HG02763 (cell line): ENCODE measurements around the gene DIDO1.

Source experiments
- ATAC-seq: cut with Tn5 transposase; IDR thresholded peaks from one replicate; pipeline ENCODE4 v1.9.1; 2021; ENCODE audit warnings: mild to moderate bottlenecking, moderate library complexity; ENCODE audit not compliant: unreplicated experiment

DIDO1 gene

DNA sequence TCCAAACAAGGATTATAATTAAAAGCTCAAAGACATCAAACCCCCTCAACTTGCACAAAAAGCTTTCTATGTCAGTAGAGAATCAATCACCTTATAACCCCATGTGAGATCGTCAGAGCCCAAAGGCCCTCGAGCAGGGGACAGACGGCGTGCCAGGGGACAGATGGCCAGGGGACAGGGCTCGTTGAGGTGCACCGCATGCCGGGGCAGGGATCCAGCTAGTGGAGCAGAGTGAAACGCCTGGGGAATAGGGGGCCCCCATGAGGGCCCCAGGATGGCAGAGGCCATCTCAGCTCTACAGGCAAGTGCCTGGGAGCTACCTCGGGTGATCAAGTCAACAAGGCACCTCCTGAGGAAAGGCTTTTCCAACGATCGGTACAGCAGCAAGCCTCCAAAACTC is 28.6 kb downstream of the DIDO1 start:
- no peak for ATAC-seq

DNA sequence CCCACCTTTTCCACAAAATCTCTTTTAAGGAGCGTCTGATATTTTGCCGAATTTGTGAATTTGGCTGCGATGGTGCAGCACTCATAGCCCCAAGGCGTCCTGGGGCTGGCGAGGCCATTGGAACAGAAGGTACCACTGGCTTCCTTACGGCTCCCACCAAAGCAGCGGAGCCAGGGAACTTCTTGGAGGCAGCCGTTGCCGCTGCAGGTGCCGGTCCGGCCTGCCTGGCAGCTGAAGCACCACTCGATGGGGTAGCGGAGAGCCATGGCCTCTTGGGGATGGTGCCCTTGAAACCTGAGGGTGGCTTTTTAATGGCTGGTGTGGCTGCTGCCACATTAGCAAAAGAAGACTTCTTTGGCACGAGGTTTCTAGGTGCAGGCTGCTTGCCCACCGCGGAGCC is 29.8 kb downstream of the DIDO1 start:
- no peak for ATAC-seq

DNA sequence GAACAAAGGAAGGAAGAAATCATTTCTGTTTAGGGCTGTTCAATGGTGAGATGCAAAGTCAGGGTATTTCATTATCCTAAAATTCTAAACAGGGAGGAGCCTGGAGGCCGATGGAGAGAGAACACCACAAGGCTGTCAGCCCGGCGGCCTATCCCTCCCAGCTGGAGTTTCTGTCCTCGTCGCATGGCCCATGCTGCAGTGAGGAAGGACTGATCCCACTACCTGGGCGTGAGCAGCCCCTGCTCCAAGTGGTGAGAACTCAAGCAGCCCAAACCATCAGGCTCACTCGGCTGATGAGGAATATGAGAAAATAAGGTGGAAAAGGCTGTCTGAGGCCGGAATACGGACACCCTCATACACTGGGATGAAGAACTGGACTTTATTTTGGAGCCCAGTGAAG is 30.8 kb downstream of the DIDO1 start:
- no peak for ATAC-seq

DNA sequence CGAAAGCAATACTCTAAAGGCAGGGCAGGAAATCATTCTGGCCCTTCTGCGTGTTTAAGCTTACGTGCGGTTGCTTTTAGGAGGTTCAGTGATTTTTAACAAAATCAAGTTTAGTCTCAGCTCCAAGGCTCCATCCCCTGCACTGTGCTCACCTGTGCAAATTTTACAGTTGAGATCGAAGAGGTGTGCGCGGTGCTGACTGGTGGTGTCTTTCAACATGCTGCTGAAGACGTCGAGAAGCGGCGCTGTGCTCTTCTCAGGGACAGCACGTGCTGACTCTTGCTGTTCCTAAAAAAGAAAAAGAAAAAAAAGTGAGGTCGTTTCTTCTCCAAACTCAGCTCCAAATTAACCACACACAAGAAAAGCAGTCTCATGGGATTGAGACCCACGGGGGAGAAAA is 32.0 kb downstream of the DIDO1 start:
- no peak for ATAC-seq

DNA sequence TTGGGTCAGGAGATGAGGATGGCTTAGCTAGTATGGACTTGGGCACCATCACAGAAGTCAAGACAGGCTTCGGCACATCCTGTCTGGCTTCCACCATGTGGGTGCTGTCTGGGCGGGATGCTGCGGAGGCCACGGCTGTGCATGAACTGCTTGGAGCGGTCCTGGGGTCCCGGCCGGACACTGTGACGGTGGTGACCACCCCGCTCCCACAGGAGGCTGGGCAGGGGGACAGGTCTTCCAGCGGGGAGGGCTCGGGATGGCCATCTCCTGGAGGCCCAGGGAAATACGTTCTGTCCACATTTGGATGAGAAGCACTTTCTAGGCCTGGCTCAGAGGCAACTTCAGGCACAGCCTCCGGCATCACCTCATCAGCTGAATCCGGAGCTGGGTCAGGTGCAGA is 32.6 kb downstream of the DIDO1 start:
- ATAC-seq = no peak

DNA sequence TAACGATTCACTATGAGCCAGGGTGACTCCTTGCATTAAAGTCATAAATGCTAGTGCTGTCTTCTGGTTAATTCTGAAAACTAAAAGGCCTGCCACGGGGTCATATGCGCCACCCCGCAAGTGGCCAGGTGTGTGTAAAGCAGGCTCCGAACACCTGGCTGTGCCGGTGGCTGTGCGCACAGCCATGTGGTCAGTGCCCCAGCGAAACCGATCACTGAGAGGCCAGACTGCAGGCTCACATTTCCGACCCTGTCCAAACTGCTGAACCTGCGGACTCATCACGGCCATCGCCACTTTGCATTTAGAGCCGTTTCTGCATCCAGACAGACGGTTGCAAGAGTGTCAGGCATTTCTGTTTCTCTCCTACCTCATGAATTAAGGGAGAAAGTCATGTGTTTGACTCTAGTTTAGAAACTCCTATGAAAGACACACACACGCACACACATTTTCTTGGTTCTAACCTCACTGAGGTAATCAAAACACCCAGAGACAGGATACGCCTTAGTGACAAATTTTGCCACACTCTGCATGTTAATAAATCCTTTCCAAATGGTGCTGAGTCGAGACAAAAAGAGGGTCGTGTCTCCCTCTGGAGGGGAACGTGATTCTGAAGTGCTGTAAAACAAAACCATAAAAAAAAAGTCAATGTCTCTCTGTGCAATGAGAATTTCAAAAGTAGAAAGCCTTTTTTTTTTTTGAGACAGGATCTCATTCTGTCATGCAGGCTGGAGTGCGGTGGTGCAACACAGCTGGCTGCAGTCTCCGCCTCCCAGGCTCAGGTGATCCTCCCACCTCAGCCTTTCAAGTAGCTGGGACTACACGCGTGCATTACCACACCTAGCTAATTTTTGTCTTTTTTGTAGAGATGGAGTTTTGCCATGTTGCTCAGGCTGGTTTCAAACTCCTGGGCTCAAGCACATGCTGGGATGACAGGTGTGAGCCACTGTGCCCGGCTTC is 33.7 kb downstream of the DIDO1 start:
- ATAC-seq = no peak

DNA sequence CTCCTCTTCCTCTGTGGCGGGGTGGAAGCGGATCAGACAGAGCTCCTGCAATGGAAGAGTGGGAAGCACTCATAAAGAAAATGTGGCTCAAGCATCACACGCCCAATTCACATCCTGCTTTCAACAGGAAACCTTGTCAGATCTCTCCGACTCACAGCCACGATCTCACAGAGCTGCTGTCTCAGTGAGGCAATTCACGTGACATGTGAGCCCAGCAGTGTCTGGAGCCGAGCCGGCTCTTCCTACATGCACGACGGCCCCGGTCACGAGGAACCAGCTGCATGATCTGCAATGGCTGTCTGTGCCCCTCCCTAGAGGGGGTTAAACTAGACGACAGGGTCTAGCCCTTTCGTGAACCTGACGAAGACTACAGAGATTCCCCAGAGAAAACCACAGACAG is 35.2 kb downstream of the DIDO1 start:
- ATAC-seq = no peak

DNA sequence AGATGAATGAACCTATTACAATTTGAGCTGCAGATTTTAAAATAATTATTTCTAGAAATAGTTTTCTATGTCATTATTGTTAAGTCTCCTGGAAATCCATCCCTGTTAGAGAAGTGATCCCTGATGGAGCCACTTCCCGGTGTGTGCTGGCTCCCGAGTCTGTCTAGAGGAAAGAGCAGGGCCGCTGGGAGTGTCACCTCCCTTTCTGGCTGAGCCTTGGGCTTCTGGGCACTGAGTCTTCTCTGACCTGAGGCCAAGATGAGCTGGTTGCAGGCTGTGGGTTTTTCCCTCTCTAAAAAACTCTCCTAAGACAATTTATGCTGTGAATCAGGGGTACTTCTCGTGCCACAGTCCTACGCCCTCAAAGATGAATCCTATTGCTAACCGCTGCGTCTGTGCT is 35.9 kb downstream of the DIDO1 start:
- no peak for ATAC-seq

DNA sequence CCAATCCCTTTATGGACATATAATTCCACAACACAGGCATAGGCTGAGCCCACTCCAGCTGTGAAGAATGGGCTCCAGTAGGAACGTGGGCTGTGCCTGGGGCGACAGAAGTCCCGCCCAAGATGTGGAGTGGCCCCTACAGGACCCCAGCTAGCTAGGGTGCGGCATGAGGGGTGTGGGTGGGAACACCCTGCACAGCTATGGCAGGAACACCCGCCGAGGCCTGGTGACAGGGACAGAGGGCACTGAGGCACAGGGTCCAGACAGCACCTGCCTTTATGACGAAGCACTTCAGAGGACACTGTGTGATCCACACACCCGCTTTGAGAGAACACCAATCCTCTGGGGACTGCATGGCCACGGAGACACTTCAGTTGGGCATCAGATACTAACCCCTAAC is 36.4 kb downstream of the DIDO1 start:
- no peak for ATAC-seq

DNA sequence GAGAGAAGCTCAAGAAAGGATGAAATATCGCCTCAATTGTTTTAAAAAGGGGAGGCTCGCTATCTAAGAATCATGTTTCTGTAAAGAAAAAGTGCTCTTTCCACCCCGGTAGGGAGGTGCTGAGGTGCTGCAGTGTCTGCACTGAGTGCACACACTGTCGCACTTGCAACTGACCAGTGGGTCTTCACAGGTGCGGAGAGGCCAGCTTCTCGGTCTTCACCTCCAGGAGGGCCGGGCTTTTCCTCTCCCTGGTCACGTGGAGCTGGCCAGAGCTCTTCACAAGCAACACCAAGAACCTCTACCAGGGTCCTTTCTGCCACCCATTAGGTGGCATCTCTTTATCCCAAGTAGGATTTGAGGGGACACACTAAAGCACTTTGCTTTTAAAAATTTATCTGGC is 36.9 kb downstream of the DIDO1 start:
- ATAC-seq = no peak

DNA sequence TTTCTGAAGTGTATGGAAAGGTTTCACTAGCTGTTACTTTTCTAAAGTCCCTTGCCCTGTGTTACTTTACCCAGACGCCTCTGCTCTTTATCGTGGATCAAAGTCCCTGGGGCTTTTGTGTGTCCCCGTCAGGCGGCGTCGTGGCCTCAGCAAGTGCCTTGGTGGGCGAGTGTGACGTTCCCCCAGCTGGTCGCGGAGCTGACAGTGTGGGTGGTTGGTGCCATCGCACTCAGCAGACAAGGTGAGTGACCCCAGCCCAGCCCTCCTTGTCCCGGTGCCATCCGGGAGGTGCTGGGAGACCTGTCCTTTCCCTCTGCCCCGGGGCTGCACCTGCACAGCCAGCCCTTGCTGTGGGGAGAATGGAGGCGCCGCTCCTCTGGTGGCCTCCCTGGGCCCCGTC is 37.4 kb downstream of the DIDO1 start:
- ATAC-seq = no peak

DNA sequence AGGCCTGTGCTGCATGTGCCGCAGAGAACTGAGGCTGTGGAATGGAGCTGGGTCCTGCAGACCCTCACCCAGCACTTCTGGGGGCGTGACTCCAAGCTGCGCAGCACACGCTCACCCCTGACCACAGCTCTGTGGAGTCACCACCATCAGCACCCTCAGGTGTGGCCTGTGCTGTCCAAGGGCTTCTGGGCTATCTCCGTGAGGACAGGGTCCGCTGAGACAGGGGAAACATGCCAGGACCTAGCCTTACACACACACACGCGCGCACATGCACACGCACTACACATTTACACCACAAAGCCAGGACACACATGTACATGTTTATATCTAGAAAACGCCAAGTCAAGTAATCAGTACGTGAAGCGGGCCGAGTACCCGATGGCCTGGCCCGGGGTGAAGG is 37.9 kb downstream of the DIDO1 start:
- no peak for ATAC-seq

DNA sequence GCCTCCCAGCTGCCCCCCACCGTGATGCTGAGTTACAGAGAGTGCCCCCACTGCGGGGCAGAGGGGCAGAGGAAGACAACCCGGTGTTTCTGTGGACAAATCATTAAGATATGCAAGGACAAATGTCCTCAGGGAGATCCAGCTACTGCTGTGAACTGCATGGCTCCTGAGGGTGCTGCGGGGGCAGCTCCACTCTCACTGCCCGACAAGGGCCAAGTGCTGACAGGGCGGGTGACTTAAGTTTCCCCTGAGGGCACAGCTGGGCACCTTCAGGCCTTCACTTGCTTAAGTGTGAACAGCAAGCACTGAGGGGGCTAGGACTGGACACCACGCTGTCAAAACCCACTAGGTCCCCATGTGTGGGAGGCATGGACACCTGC is 38.5 kb downstream of the DIDO1 start:
- ATAC-seq = no peak

DNA sequence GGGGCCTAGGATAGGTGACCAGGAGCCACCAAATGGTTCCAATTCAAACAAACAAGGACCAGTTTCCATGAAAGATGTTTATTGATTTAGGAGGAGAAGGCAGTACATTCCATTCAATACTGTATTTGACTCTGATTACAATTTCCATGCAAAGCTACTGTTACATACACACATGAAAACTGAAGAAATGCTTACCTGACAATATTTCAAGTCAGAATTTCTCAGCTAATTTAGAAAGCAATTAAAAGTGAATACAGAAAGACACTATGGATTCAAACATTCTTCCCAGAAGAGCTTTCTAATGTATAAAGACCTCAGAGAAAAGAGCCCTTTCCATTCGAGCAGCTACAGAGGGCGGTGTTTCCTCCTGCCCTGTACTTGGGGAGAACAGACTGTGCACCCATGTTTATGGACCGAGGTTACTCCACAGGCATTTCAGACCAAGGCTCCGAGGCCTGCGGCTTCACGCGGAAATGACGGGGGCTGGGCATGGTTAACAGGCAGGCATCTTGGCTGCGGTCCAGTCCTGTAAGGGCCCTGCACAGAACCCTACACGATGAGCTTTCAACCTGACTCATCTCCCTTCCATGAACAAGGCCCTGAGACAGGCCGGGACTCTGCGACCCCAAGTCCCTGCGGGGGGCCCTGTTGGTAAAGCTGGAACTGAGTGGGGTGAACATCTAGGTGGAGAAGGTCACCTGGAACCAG is 39.0 kb downstream of the DIDO1 start:
- ATAC-seq = no peak

DNA sequence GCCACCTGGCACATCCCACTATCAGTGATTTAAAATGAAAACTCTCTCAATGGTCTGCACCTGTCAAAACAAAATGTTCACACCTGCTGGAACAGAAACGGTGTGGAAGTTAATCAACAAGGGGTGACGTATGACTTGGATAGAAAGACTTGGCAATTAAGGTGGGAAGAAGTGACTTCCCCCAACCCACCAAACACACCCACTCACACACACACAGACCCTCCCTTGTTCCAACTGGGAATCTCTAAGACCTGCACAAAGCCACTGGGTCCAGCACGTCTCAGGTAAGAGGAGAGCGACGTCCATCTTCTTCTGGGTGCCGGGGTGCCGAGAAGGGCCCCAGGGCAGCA is 39.6 kb downstream of the DIDO1 start:
- no peak for ATAC-seq

DNA sequence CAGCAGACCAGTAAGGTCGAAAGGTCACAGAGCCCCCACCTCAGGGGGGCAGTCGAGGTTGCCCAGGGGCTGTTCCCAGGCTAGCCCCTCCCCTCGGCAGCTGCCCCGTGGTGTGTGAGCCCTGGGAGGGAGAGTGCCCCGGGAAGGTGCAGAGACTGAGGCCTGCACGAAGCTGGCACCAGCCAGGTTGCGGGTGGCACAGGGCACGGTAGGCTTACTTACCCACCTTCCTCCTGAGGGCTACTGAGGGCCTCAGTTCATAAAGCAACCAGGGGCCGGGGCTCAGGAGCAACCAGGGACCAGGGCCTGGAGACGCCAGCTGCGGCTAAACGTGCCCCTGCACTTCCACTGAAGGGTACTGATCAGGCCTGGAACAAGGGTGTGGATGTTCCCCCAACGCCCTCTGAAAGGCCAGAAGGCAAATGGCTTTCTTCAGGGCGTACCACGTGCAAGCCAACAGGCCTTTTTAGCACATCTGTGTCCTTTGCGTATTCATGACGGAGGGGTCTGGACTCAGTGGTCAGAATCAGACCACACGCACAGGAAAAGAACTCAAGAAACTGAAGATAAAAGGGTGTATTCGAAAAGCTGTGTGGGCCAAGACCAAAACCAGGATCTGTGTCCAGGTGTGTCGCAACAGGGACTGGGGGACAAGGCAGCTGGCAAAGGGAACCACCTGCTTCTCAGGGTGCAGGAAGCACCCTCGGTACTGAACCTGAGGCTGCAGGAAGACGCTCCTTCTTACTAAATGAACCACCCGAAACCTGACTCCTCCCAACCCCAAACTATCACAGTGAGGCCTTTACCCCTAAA is 40.2 kb downstream of the DIDO1 start:
- no peak for ATAC-seq

DNA sequence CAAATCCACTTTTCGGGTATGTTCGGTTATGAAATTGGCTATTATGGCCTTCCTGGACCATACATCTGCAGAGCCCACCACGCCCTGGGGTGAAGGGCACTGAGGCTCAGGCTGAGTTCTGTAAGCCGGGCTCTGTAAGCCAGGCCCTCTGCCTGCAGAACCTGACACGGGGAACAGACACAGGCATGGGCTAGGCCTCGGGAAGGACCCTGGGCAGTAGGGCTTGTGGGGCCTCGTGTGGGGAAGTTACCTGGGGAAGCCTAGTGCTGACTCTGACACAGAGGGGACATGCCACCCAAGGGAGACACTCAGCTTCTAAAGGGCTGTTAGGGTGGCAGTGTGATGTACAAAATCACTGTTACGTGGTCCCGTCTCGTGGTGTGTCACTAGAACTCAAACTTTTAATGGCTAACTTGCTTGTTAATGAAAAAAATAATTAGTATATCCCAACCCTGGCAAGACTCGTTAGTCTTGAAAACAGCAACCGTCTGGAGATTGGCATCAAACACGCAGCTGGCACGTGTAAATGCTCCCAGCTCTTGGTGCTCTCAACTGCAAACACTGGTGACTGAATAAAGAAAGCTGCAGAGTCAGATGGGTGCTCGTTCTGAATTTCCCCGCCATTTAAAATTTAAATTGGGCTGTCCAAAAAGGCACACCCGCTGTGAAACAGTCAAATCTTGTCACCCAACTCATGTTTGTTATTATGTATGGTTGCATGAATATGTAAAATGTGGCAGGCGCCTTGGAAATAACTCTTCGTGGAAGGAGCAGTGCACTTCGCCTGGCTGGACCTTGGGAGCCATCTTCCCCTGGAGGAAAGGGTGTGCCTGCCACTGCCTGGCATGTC is 41.0 kb downstream of the DIDO1 start:
- no peak for ATAC-seq

DNA sequence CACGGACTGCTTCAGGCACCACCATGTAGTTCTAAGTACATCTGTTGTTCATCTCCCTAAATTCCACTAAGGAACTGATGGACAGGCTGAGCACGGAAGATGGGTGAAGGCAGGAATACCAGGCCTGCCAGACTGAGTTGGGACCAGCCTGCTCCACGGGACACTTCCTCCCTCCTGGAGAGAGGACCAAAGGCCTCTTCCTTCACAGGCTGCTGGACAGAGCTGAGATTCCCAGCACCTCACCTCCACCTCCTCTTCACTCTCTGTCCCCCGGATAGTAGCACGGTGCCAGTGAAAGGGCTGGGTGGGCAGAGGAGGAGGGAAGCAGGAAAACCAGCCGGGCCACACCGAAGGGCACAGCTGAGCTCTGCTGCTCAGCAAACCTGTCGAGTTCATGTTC is 41.7 kb downstream of the DIDO1 start:
- no peak for ATAC-seq

DNA sequence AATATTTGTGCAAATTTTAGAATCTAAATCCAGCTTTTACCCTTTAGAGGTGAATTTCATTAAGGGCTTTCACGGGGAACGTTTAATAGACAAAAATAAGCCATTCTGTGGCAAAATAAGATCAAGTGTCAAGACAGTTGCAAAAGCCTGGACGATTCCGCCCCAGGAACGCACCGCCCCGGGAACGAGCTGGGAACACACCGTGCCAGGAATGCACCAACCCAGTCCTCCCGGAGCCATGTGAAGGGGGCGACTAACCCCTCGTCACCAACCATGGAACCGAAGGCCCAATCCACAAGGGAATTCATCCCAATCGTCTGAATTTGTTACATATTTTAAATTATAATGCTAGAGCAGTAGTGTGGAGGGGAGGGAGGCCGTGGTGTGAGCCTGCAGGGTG is 43.9 kb downstream of the DIDO1 start:
- ATAC-seq = no peak

DNA sequence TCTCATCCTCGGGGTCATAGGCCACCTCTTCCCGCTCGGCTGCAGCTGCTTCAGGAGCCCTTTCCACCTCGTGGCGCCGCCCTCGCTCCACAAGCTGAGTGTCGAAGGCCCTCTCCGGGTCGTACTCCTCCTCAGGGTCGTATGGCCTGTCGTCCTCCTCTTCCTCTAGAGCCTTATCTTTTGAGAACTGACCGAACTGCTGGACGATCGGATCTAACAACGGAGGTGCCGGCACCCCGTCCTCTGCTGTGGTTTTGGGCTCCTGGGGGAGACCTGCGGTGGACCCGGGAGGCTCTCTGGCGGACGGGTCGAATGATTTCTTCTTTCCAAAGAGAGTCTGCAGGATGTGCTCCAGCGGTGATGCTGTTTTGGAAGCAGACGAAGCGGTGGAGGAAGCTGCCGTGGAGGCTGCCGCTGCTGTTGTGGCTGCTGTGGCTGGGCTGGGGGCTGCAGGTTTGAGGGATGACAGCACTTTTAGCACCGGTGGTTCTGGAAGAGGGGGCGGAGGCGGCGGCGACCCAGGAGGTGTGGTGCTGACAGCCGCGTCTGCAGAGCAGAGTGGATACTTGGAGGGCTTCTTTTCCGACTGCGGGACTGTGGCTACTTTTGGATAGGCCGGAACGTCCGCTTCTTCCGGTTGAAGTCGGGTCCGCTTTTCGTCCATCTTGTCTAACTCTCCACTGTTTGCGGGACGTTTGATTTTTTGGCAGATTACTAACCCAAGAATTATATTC is 44.5 kb downstream of the DIDO1 start:
- ATAC-seq = no peak
